Activated CD4-positive, alpha-beta T cell treated with anti-CD3 and anti-CD28 coated beads for 36 hours (primary cell): ENCODE results near the gene PLPPR3. TPM values are rescaled to one million over a fixed set of nuclear protein-coding genes. Genes with fewer than 3 reads are reported as not detected.

Source experiments
- ATAC-seq: fragments of 200-7000 bp; cut with Tn5 transposase; one replicate; pipeline ENCODE4 v1.10.0; 2021; ENCODE audit warnings: mild to moderate bottlenecking, moderate library complexity
- CTCF ChIA-PET: fragments of 350-600 bp; sonication (Branson Sonifier 250); formaldehyde crosslinking; loops from one replicate; lab custom pipeline; 2021; ENCODE audit warnings: antibody characterized with exemption; lab: Charles Lee
- POLR2A ChIA-PET: fragments of 350-600 bp; sonication (Branson Sonifier 250); formaldehyde crosslinking; loops from one replicate; lab custom pipeline; 2021; ENCODE audit warnings: antibody characterized with exemption, inconsistent platforms; lab: Charles Lee
- DNase-seq: peaks from one replicate; pipeline ENCODE4 v3.0.0-alpha.2; 2020
- H3K27ac Mint-ChIP-seq: one replicate; pipeline ENCODE4 v1.8.0; 2021; ENCODE audit warnings: mixed read lengths
- H3K27me3 Mint-ChIP-seq: one replicate; pipeline ENCODE4 v1.8.0; 2021; ENCODE audit warnings: mixed read lengths
- H3K36me3 Mint-ChIP-seq: one replicate; pipeline ENCODE4 v1.8.0; 2021; ENCODE audit warnings: low read depth, mixed read lengths
- H3K4me1 Mint-ChIP-seq: one replicate; pipeline ENCODE4 v1.8.0; 2021; ENCODE audit warnings: mixed read lengths
- H3K4me3 Mint-ChIP-seq: one replicate; pipeline ENCODE4 v1.8.0; 2021; ENCODE audit warnings: mild to moderate bottlenecking, moderate library complexity, mixed read lengths
- H3K9me3 Mint-ChIP-seq: one replicate; pipeline ENCODE4 v1.8.0; 2021; ENCODE audit warnings: low read depth, mixed read lengths
- intact Hi-C, 2 experiments: fragments of 100-400 bp; cut with DNase I in 1 of 2; cut with micrococcal nuclease in 1 of 2; formaldehyde crosslinking; loops; one replicate each; pipeline versions ENCODE4 v1.14.2 to v1.15.1; 2022 to 2024; cut with DNase I, micrococcal nuclease
- total RNA-seq, 2 experiments: library from RNA; stranded (reverse); gene quantifications; one replicate each; pipeline ENCODE4 v1.2.3, GENCODE V29; 2021

PLPPR3 gene, protein sequence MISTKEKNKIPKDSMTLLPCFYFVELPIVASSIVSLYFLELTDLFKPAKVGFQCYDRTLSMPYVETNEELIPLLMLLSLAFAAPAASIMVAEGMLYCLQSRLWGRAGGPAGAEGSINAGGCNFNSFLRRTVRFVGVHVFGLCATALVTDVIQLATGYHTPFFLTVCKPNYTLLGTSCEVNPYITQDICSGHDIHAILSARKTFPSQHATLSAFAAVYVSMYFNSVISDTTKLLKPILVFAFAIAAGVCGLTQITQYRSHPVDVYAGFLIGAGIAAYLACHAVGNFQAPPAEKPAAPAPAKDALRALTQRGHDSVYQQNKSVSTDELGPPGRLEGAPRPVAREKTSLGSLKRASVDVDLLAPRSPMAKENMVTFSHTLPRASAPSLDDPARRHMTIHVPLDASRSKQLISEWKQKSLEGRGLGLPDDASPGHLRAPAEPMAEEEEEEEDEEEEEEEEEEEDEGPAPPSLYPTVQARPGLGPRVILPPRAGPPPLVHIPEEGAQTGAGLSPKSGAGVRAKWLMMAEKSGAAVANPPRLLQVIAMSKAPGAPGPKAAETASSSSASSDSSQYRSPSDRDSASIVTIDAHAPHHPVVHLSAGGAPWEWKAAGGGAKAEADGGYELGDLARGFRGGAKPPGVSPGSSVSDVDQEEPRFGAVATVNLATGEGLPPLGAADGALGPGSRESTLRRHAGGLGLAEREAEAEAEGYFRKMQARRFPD
- not detected for total RNA-seq

DNA sequence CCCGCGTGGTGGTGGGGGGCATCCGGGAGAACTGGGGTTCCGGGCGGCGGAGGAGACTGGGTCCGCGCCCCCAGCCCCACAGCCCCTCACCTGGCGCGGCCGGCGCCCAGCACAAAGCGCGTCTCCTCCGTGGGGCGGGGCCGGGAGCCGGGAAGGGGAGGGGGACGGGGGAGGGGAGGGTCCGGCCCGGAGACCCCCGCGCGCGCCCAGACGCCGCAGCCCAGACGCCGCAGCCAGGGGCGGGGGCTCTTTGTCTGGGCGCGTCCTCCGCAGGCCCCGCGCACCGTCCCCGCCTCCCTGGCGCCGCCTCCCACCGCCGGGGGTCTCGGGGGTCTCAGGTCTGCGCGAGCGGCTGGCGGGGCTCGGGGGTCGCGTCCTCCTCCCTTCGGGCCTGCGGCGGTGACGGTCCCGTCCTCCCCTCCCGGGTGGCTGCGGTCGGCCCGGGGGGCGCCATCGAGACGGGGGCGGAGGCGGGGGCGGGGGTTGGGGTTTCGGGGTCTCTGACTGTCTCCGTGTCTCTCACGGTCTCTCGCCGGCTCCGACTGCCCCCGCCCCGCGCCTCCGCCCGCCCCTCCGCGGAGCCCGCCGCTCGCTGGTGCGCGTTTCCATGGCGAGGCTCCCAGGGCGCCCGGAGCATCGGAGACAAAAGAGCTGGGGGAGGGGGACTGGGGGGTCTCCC lies at the start of gene PLPPR3:
PLPPR3 (minus strand) TSS at position 131 of the 679 bp plus-strand sequence. CDS start 396 bp downstream, outside the sequence.
- POLR2A ChIA-PET, result interaction anchor here (1.0 kb wide), 1 partner anchor 155 kb away, joined by 3 read pairs; no protein-coding TSS in a partner anchor
- Mint-ChIP-seq H3K27ac (no peak within 1 kb of the TSS), H3K4me3 (no peak within 1 kb of the TSS), H3K36me3 (no peaks in the 10 kb centered on the region), H3K4me1 (no peaks in the 10 kb centered on the region), H3K9me3 (no peaks in the 10 kb centered on the region), H3K27me3 (peaks cover 13% of the 10 kb centered on the region)
- CTCF ChIA-PET, result no interaction called here
- DNase-seq (no peak), ATAC-seq (no peak)
- intact Hi-C loops, result no loop called here

DNA sequence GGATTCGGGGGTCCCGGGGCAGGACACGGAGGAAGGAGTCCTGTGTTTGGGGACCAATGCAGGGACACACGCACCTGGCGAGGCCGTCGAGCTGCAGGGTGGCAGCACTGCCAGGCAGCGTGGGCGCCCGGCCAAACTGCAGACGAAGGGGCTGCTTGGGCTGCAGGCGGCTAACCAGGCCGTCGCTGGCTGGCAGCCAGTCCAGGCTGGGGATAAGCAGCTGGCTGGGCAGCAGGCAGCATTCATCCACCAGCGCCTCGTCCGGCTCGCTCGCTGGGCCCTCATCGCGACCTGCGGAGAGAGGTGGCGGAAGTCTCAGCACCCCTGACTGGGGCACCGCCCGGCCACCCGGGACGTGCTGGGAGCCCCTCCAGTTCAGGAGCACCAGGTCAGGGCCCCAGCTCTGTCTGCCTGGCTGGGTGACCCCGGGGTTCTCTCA lies 49.2 kb upstream of the PLPPR3 start:
- POLR2A ChIA-PET, result no interaction called here
- no peak overlapping the region for H3K4me3 Mint-ChIP-seq
- H3K4me1 Mint-ChIP-seq, result peaks cover 12% of the 10 kb centered on the region
- H3K27ac Mint-ChIP-seq, result no peak overlapping the region
- no peaks in the 10 kb centered on the region for H3K27me3 Mint-ChIP-seq
- ATAC-seq, result no peak
- peaks cover 9% of the 10 kb centered on the region for H3K36me3 Mint-ChIP-seq
- no peak for DNase-seq
- no peaks in the 10 kb centered on the region for H3K9me3 Mint-ChIP-seq
- intact Hi-C loops, result no loop called here
- CTCF ChIA-PET, result no interaction called here

DNA sequence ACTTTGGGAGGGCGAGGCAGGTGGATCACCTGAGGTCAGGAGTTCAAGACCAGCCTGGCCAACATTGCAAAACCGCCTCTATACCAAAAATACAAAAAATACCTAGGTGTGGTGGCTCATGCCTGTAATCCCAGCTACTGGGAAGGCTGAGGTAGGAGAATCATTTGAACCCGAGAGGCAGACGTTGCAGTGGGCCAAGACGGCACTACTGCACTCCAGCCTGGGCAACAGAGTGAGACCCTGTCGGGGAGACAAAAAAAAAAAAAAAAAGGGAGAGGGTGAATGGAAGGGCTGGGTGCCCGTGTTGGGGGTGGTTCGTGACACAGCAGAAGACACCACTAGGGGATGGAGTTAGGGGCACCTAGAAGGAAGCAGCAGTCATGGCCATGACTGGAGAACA lies 48.6 kb upstream of the PLPPR3 start:
- Mint-ChIP-seq H3K36me3 (peaks cover 9% of the 10 kb centered on the region), H3K27me3 (no peaks in the 10 kb centered on the region), H3K4me3 (no peak overlapping the region), H3K9me3 (no peaks in the 10 kb centered on the region), H3K4me1 (peaks cover 12% of the 10 kb centered on the region), H3K27ac (no peak overlapping the region)
- ChIA-PET CTCF (no interaction called here), POLR2A (no interaction called here)
- DNase-seq (no peak), ATAC-seq (no peak)
- intact Hi-C loops, result no loop called here

DNA sequence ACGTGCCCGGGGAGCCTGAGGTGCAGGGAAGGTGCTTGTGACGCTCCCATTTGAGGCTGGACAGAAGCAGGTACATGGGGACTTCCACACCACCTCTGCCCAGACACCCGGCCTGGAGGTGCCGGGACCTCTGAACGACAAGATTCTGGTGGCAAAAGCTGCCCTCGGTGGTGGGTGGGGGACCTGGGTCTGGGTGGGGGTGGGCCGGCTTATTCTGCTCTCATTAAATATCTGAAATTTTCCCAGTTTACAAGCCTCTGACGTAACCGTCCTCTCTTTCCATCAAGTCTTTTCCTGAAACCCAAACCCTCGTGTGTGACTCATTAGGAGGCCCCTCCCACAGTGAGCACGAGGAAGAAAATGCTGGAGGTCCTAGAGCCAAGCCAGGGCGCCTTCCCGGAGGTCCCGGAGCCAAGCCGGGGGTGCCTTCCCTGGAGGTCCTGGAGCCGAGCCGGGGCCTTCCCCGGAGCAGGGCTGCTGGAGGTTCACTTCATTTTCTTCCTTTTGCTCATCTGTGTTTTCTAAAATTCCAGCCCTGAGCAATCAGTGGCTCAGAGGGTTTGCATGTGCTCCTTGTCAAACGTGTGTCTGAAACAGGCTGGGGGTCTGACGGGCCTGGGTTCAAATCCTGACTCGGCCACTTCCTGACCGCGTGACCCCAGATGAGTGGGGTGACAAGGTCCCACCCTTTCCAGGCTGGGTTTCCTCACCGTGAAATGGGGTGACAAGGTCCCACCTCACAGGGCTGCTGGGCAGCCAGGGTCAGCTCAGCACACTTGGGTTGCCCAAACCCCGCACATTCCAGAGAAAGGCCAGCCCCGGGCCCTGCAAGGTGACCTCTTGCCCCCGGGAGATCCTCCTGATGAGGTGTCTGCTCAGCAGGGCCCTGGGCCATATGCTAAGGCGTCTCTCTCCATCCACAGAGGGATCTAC lies 47.8 kb upstream of the PLPPR3 start:
- DNase-seq, result no peak
- H3K27me3 Mint-ChIP-seq, result no peaks in the 10 kb centered on the region
- ChIA-PET POLR2A (no interaction called here), CTCF (no interaction called here)
- peaks cover 12% of the 10 kb centered on the region for H3K4me1 Mint-ChIP-seq
- no peak overlapping the region for H3K27ac Mint-ChIP-seq
- no peaks in the 10 kb centered on the region for H3K9me3 Mint-ChIP-seq
- peaks cover 9% of the 10 kb centered on the region for H3K36me3 Mint-ChIP-seq
- no peak for ATAC-seq
- intact Hi-C loops, result no loop called here
- H3K4me3 Mint-ChIP-seq, result no peak overlapping the region

DNA sequence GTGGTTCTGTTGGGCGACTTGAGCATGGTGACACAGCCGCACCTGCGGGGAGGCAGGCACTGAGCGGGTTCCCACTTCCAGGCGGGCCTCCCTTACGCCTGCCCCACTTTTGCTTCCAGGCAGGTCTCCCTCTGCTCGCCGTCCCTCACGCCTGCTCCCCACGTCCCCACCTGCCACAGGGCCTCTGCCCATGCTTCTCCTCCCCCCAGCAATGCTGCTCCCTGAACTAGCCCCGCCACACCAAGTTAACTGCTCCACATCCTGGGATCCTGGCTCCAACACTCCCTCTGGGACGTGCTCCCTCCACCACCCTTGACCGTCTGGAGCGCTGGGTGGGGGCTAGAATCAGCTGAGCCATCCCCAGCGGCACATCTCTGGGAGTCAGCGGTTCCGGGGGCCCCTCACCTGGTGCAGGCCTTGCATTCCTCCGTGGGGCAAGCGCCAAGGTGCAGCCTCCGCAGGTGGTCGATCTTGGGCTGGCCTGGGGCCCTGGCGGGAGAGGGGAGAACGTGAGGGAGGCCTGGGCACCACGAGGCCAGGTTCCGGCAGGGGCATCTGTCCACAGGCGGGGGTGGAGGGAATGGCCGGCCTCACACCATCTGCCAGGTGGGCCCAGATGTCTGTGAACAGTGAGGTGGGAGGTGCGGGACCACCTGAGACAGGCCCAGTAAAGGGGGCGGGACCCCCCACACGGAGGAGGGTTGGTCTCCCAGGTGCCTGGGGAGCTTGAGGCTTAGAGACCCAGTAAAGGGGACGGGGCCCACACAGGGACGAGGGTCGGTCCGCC lies 46.9 kb upstream of the PLPPR3 start:
- intact Hi-C loops, result no loop called here
- POLR2A ChIA-PET, result no interaction called here
- H3K4me1 Mint-ChIP-seq, result peaks cover 15% of the 10 kb centered on the region
- no peak overlapping the region for H3K27ac Mint-ChIP-seq
- H3K27me3 Mint-ChIP-seq, result no peaks in the 10 kb centered on the region
- no peaks in the 10 kb centered on the region for H3K9me3 Mint-ChIP-seq
- CTCF ChIA-PET, result no interaction called here
- ATAC-seq, result no peak
- H3K4me3 Mint-ChIP-seq, result no peak overlapping the region
- no peak for DNase-seq
- peaks cover 9% of the 10 kb centered on the region for H3K36me3 Mint-ChIP-seq

DNA sequence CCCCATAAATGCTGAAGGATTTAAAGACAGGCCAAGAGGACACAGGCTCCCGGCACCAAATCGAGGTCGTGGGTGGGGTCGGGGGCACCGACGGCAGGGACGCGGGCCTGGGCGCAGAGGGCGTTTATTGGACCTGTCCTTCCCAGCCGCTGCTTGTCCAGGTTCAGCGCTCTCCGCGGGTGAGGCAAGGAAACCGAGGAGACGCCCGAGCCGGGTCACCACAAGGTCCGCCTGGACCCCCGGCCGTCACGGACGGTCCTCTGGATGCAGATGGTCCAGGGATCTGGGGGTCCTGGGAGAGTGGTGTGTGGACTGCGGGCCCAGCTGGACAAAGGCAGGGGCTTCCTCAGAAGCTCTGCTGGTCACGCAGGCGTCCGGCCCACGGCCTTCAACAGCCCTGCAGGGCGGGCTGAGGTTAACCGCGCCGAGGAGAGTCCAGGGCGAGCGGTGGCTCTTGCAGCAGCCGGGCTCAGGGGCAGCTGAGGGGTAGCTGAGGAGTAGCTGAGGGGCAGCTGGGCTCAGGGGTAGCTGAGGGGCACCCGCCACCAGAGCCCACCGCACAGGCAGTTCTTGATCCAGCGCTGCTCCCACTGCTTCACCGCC lies 46.2 kb upstream of the PLPPR3 start:
- Mint-ChIP-seq H3K27me3 (no peaks in the 10 kb centered on the region), H3K4me3 (no peak overlapping the region), H3K9me3 (no peaks in the 10 kb centered on the region), H3K4me1 (peaks cover 20% of the 10 kb centered on the region), H3K27ac (no peak overlapping the region), H3K36me3 (peaks cover 9% of the 10 kb centered on the region)
- intact Hi-C loops, result no loop called here
- no peak for DNase-seq
- ATAC-seq, result no peak
- POLR2A ChIA-PET, result no interaction called here
- CTCF ChIA-PET, result no interaction called here

DNA sequence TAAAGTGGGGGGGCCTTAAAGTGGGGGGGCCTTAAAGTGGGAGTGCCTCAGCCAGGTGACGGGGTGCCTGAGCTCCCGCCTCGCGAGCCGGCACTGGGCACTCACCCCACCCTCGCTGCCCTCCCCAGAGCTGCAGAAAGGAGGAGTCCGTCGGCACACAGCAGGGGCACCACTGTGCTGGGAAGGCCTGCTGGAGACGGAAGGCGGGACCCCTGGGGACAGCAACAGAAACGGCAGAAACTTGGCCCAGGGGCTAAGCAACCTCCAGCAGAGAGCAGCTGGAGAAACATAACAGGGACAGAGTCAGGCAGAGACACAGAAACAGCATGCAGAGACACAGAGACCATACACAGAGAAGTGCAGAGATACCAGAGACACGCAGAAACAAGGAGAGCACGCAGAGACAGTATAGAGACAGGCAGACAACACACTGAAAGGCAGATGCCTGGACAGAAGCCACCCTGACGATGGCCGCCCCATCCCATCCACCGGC lies 45.6 kb upstream of the PLPPR3 start:
- Mint-ChIP-seq H3K9me3 (no peaks in the 10 kb centered on the region), H3K27ac (no peak overlapping the region), H3K27me3 (peaks cover 3% of the 10 kb centered on the region), H3K36me3 (peaks cover 9% of the 10 kb centered on the region), H3K4me1 (peaks cover 21% of the 10 kb centered on the region), H3K4me3 (no peak overlapping the region)
- ATAC-seq (no peak), DNase-seq (no peak)
- intact Hi-C loops, result no loop called here
- ChIA-PET POLR2A (no interaction called here), CTCF (no interaction called here)

DNA sequence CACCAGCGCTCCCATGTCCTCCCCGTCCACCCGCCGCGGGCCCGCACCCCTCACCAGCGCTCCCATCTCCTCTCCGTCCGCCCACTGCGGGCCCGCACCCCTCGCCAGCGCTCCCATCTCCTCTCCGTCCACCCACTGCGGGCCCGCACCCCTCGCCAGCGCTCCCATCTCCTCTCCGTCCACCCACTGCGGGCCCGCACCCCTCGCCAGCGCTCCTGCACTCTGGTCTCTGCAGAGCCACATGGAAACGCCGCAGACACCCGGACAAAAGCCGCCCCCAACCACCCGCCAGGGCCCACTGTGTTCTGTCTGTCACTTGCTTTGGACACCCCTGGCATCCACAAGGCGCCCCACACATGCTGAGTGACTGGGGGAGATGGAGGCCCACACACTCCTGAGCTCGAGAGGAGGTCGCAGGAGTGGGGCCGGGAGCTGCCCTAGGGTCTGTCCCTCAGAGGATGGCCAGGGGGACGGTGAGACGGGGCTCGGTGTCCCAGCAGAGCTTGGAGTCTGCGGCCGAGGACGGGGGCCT lies 45.1 kb upstream of the PLPPR3 start:
- Mint-ChIP-seq H3K4me3 (no peak overlapping the region), H3K9me3 (no peaks in the 10 kb centered on the region), H3K27ac (no peak overlapping the region), H3K4me1 (peaks cover 16% of the 10 kb centered on the region), H3K27me3 (peaks cover 3% of the 10 kb centered on the region), H3K36me3 (peaks cover 9% of the 10 kb centered on the region)
- ChIA-PET CTCF (no interaction called here), POLR2A (no interaction called here)
- no peak for ATAC-seq
- no peak for DNase-seq
- intact Hi-C loops, result no loop called here

DNA sequence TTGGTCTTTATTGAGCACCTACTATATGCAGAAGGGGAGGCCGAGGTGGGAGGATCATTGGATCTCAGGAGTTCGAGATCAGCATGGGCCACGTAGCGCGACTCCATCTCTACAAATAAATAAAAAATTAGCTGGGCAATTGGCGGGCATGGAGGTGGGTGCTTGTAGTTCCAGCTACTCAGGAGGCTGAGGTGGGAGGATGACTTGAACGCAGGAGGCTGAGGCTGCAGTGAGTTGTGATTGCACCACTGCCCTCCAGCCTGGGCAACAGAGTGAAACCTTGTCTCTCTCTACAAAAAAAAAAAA lies 41.5 kb upstream of the PLPPR3 start:
- Mint-ChIP-seq H3K4me3 (no peak overlapping the region), H3K36me3 (no peaks in the 10 kb centered on the region), H3K27ac (no peak overlapping the region), H3K27me3 (peaks cover 10% of the 10 kb centered on the region), H3K9me3 (no peaks in the 10 kb centered on the region), H3K4me1 (peaks cover 13% of the 10 kb centered on the region)
- no peak for ATAC-seq
- ChIA-PET POLR2A (interaction anchor here (0.6 to 1.0 kb wide), 3 partner anchors 9 to 45 kb away, joined by 3 to 10 read pairs (median 4); no protein-coding TSS in a partner anchor), CTCF (interaction anchor here (0.7 to 2.1 kb wide), 14 partner anchors 14 to 478 kb away, joined by 3 to 21 read pairs (median 5); partner anchors contain the start of genes MED16, RNU6-9 and WDR18)
- intact Hi-C loops, result loop anchor here (2.0 kb wide), 4 partner anchors 120 to 378 kb away; partner anchors contain the start of genes ATP5F1D (in 1 of the 2) and RNF126 (in 1 of the 2)
- no peak for DNase-seq
